ENCODE data around the gene TCN1.
"Not testable (repeated sequence)": the region's sequence is repeated elsewhere in the genome, so short reads cannot be mapped to it uniquely, and the experiment has no call there.

GRCh38 chr11:59849551-59849950 lies 16.7 kb downstream of the TCN1 start:
- TF ChIP-seq, protein P1, sequence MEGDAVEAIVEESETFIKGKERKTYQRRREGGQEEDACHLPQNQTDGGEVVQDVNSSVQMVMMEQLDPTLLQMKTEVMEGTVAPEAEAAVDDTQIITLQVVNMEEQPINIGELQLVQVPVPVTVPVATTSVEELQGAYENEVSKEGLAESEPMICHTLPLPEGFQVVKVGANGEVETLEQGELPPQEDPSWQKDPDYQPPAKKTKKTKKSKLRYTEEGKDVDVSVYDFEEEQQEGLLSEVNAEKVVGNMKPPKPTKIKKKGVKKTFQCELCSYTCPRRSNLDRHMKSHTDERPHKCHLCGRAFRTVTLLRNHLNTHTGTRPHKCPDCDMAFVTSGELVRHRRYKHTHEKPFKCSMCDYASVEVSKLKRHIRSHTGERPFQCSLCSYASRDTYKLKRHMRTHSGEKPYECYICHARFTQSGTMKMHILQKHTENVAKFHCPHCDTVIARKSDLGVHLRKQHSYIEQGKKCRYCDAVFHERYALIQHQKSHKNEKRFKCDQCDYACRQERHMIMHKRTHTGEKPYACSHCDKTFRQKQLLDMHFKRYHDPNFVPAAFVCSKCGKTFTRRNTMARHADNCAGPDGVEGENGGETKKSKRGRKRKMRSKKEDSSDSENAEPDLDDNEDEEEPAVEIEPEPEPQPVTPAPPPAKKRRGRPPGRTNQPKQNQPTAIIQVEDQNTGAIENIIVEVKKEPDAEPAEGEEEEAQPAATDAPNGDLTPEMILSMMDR (IDR thresholded peaks at IDR 0.05) = not testable (repeated sequence)
- TF ChIP-seq POLR2A (IDR thresholded peaks at IDR 0.05) = not testable (repeated sequence)
